ENCODE measurements around the gene NAT8L.

The NAT8L gene

DNA sequence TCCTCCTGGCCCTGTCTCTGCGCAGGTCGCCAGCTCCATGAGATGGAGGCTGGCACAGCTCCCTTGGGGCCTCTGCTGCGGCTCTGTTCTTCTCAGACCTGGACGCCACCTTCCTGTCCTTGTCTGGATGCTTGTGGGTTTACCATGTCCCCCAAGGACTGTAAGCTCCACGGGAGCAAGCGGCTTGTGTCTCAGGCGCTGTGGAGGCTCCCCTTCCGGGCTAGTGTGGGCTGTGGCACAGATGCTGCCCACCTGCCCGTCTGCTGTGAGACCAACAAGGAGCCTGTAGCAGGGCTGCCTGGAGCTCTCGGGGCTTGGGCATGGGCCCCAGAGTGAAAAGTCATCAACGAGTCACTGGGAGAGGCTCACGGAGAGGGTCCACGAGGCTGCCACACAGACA, 25.2 kb downstream of the NAT8L start:
- H3K4me3 ChIP-seq (ENCODE audit: low read depth, low read length): no peak overlapping the region
- TF ChIP-seq, protein P1, sequence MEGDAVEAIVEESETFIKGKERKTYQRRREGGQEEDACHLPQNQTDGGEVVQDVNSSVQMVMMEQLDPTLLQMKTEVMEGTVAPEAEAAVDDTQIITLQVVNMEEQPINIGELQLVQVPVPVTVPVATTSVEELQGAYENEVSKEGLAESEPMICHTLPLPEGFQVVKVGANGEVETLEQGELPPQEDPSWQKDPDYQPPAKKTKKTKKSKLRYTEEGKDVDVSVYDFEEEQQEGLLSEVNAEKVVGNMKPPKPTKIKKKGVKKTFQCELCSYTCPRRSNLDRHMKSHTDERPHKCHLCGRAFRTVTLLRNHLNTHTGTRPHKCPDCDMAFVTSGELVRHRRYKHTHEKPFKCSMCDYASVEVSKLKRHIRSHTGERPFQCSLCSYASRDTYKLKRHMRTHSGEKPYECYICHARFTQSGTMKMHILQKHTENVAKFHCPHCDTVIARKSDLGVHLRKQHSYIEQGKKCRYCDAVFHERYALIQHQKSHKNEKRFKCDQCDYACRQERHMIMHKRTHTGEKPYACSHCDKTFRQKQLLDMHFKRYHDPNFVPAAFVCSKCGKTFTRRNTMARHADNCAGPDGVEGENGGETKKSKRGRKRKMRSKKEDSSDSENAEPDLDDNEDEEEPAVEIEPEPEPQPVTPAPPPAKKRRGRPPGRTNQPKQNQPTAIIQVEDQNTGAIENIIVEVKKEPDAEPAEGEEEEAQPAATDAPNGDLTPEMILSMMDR (IDR thresholded peaks at IDR 0.05; ENCODE audit: borderline replicate concordance, insufficient read depth, low read depth, low read length): no peak

DNA sequence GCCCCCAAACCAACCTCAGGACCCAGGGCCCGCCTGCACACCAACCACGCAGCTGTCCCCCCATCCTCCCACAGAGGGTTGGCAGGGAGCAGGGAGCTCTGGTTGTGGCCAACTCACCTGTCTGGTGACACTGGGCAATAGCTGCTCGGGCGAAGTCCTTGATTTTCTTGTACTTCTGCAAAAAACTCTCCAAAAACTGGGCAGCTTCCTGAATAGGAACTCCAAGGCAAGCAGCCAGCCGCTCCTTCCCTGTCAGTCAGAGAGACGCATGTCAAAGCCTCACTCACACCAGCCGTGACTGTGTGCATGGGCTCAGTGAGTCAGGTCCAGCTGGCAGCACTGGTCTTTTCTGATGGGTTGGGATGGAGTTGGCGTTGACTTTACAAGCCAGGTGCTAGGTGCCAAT, 26.4 kb downstream of the NAT8L start:
- no peak overlapping the region for H3K4me3 ChIP-seq (ENCODE audit: low read depth, low read length)

DNA sequence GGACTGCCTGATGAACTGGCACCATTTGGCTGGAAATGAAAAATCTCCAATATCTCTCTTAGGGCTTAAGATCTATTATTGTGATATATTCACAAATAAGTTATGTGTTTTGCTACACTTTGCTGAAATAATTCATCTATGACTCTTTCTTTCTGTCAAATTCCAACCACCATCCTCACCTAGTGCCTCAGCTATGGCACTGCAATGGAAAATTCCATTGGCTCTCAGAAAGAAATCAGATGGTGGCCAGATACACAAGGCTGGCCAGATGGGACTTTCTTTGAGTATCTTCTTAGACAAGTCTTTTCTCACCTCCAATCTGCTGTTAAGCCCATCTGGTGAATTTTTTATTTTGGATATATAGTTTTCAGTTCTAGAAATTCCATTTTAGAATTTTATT, 28.0 kb downstream of the NAT8L start:
- TF ChIP-seq, protein P1 (IDR thresholded peaks at IDR 0.05; ENCODE audit: borderline replicate concordance, insufficient read depth, low read depth, low read length): no peak
- H3K4me3 ChIP-seq (ENCODE audit: low read depth, low read length): no peak overlapping the region

More for the DNA sequence above, 26.4 kb downstream of the NAT8L start:
- TF ChIP-seq, protein P1 (IDR thresholded peaks at IDR 0.05; ENCODE audit: borderline replicate concordance, insufficient read depth, low read depth, low read length): no peak

DNA sequence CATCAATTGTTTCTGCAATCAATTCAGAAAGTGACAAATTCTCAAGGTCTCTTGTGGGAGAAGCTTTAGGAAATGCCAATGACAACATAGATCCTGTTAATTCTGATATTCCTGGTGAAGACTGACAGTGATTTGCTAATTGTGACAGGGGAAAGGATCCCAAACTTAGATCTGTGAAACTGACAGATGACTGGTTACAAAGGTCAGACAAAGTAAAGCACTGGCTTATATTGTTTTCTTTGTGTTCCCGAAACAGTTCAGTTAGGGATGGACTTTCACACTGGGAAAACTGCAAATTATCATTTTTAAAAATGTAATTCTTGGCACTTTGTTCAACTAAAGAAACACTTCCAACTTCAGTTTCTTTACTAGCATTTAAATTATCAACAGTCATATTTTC, 30.1 kb downstream of the NAT8L start:
- TF ChIP-seq, protein P1 (IDR thresholded peaks at IDR 0.05; ENCODE audit: borderline replicate concordance, insufficient read depth, low read depth, low read length): no peak
- no peak overlapping the region for H3K4me3 ChIP-seq (ENCODE audit: low read depth, low read length)

DNA sequence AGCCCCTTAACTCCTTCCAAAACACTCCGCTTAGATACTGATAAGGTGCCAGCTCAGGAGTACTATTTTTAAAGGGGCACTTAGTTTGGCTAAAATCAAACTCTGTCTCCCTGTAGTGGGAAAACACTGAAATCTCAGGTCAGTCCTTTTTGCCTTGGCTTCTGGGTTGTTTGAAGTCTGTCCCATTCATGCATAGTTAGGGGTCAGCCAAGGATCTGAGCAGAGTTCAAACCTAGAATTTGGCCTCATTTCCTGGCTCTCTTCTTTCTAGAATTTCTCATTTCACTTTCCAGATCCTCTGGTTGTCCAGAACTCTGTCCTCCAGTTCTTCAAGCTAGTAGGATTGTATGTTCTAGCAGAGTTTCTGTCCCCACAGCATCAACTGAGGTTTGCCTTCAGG, 31.5 kb downstream of the NAT8L start:
- TF ChIP-seq, protein P1 (IDR thresholded peaks at IDR 0.05; ENCODE audit: borderline replicate concordance, insufficient read depth, low read depth, low read length): no peak

DNA sequence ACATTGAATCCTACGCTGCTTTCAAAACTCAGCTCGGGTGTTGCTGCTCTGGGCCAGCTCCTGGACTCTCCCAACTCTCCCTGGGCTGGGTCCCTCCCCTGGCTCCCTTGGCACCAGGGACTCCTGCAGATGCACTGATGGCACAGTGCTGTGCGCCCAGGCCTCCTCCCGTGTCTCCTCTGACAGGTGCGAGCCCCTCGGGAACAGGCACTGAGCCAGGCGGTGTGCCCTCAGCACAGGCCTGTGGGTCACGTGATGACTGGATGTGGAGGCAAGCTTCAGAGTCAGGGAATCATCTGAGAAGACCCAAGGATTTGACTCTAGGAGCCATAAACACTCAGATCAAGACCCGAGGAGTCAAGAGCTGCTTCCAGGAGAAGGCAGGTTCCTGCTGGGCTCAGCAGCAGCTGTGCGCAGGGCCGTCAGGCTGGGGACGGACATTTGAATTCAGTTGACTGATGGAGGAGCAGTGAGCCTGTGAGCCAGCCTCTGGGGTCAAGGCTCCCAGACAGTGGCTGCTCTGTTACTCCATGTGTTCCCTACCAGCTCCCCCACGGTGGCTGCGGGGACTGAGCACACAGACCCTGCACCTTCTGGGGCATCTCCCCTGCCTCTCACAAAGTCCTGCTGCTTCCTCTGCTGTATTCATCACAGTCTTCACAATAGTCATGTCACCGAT, 33.0 kb downstream of the NAT8L start:
- TF ChIP-seq, protein P1 (IDR thresholded peaks at IDR 0.05; ENCODE audit: borderline replicate concordance, insufficient read depth, low read depth, low read length): no peak
- no peak overlapping the region for H3K4me3 ChIP-seq (ENCODE audit: low read depth, low read length)

More for the DNA sequence above, 31.5 kb downstream of the NAT8L start:
- H3K4me3 ChIP-seq (ENCODE audit: low read depth, low read length): no peak overlapping the region

DNA sequence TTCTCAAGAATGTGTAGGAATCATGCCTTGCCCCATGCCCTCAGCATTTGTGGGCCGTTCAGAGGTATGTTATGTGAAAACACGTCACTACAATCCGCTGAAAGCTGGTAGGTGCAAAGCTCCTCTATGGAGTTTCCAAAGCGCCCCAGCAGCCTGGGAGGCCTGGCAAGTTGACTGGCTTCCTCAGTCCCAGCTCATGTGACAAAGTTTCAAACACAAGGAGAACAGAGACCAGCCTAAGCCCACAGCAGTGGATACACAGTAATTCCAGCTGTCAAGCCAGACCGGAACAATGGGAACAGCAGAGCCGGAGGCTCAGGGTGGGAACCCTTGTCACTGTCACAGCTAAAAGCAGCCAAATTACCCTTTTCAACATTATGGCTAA, 33.5 kb downstream of the NAT8L start:
- TF ChIP-seq, protein P1 (IDR thresholded peaks at IDR 0.05; ENCODE audit: borderline replicate concordance, insufficient read depth, low read depth, low read length): no peak
- no peak overlapping the region for H3K4me3 ChIP-seq (ENCODE audit: low read depth, low read length)
